Gastrocnemius medialis (tissue), 4 donors: ENCODE results near the gene PVALB. TPM values are rescaled to one million over a fixed set of nuclear protein-coding genes. Genes with fewer than 3 reads are reported as not detected.

Experiments used
- ATAC-seq, 2 donors: fragments of 150-250 bp; one replicate each; pipeline ENCODE4 v1.9.1; 2016
- DNase-seq, 2 donors: peaks; one replicate each; pipeline ENCODE4 v3.0.0-alpha.2; 2019
- H3K27ac ChIP-seq, 4 donors: fragments of 200-600 bp; sonication (generic); 1 replicate in 1 of 4; 2 replicates in 3 of 4; pipeline ENCODE4 v1.5.1; 2016 to 2018; ENCODE audit warnings: mild to moderate bottlenecking in 2 of 4, moderate library complexity in 1 of 4
- H3K27me3 ChIP-seq, 3 donors: fragments of 200-600 bp; sonication (generic) in 2 of 3; 1 replicate in 1 of 3; 2 replicates in 2 of 3; pipeline versions ENCODE4 v1.5.1 to v1.6.0; 2016 to 2019; ENCODE audit warnings: mild to moderate bottlenecking in 1 of 3, moderate library complexity in 1 of 3
- H3K36me3 ChIP-seq, 2 donors: fragments of 200-600 bp; sonication (generic) in 1 of 2; one replicate each; pipeline ENCODE4 v1.5.1; 2017 to 2018
- H3K4me1 ChIP-seq, 2 donors: fragments of 200-600 bp; sonication (generic) in 1 of 2; one replicate each; pipeline ENCODE4 v1.5.1; 2016 to 2017; ENCODE audit warnings: mild to moderate bottlenecking in 2 of 2
- H3K4me3 ChIP-seq, 4 donors: fragments of 200-600 bp; sonication (generic) in 3 of 4; 1 replicate in 1 of 4; 2 replicates in 3 of 4; pipeline ENCODE4 v1.5.1; 2016 to 2019; ENCODE audit warnings: mild to moderate bottlenecking in 2 of 4
- H3K9me3 ChIP-seq, 3 donors: fragments of 200-600 bp; sonication (generic) in 2 of 3; 1 replicate in 1 of 3; 2 replicates in 2 of 3; pipeline ENCODE4 v1.5.1; 2016 to 2019
- CTCF ChIP-seq, 5 experiments: fragments of 450-650 bp in 3 of 5; fragments of 200-600 bp in 2 of 5; sonication (generic) in 2 of 5; IDR thresholded peaks in 4 of 5; conservative IDR thresholded peaks in 1 of 5; 1 replicate in 4 of 5; 2 replicates in 1 of 5; pipeline ENCODE4 v1.5.1; 2016 to 2019; ENCODE audit warnings: antibody characterized with exemption in 5 of 5, mild to moderate bottlenecking in 3 of 5, moderate library complexity in 3 of 5
- POLR2A ChIP-seq, 2 donors: fragments of 450-650 bp; IDR thresholded peaks; one replicate each; pipeline ENCODE4 v1.6.1; 2017; ENCODE audit warnings: antibody characterized with exemption in 2 of 2, mild to moderate bottlenecking in 2 of 2, moderate library complexity in 2 of 2
- in situ Hi-C, 4 donors: fragments of 200-750 bp; cut with MboI; loops; one replicate each; pipeline versions ENCODE4 v1.15.0 to v1.8.0; 2017; ENCODE audit warnings: low sequenced_read_pairs in 4 of 4
- intact Hi-C: fragments of 100-400 bp; cut with DNase I; formaldehyde crosslinking; loops from one replicate; pipeline ENCODE4 v1.15.1; 2023; ENCODE audit warnings: low total_unique reads
- total RNA-seq, 4 donors: library from RNA; depleted of rRNA; stranded (reverse); fragments of >200 nt; gene quantifications; one replicate each; pipeline versions ENCODE4 v1.1.0 to v1.2.3, GENCODE V29; 2016

The PVALB gene
- total RNA-seq, 4 donors from 2014 or later = 1.2 to 4.1 TPM; not detected in 2

- Histone ChIP-seq H3K4me3 (no peak overlapping the region), H3K27ac (no peak overlapping the region), H3K9me3 (no peaks in the 10 kb centered on the region), H3K36me3 (no peaks in the 10 kb centered on the region), H3K27me3 (no peaks in the 10 kb centered on the region), H3K4me1 (peaks cover 8 to 24% of the 10 kb centered on the region in 2 donors)
- ATAC-seq (no peak), DNase-seq (no peak)
- intact Hi-C loops (no loop called here), in situ Hi-C loops (no loop called here)
- no peak for TF ChIP-seq CTCF (IDR thresholded peaks at IDR 0.05 in 4 of 5, conservative IDR thresholded peaks at IDR 0.05 in 1 of 5)
- TF ChIP-seq POLR2A (IDR thresholded peaks at IDR 0.05) = no peak
These were observed 43.2 kb upstream of the PVALB start for GRCh38 chr22:36860017-36860416.

GRCh38 chr22:36858966-36859365, 42.1 kb upstream of the PVALB start:
- TF ChIP-seq CTCF (IDR thresholded peaks at IDR 0.05 in 4 of 5, conservative IDR thresholded peaks at IDR 0.05 in 1 of 5) (no peak), POLR2A (IDR thresholded peaks at IDR 0.05) (no peak)
- peaks cover 8 to 24% of the 10 kb centered on the region in 2 donors for H3K4me1 ChIP-seq
- no peak overlapping the region for H3K27ac ChIP-seq
- no peaks in the 10 kb centered on the region for H3K9me3 ChIP-seq
- DNase-seq (no peak), ATAC-seq (no peak)
- in situ Hi-C loops (loop anchor here in 2 of 4 donors (10.0 kb wide), 2 partner anchors 74 to 116 kb away; no protein-coding TSS in a partner anchor), intact Hi-C loops (no loop called here)
- H3K36me3 ChIP-seq = no peaks in the 10 kb centered on the region
- no peak overlapping the region for H3K4me3 ChIP-seq
- no peaks in the 10 kb centered on the region for H3K27me3 ChIP-seq

GRCh38 chr22:36858156-36858555, 41.3 kb upstream of the PVALB start:
- DNase-seq (no peak), ATAC-seq (no peak)
- TF ChIP-seq POLR2A (IDR thresholded peaks at IDR 0.05) = no peak
- TF ChIP-seq CTCF (IDR thresholded peaks at IDR 0.05 in 4 of 5, conservative IDR thresholded peaks at IDR 0.05 in 1 of 5) = no peak
- in situ Hi-C loops (loop anchor here in 2 of 4 donors (10.0 kb wide), 2 partner anchors 73 to 117 kb away; no protein-coding TSS in a partner anchor), intact Hi-C loops (no loop called here)
- no peak overlapping the region for H3K4me3 ChIP-seq
- no peaks in the 10 kb centered on the region for H3K9me3 ChIP-seq
- H3K27ac ChIP-seq = no peak overlapping the region
- peaks cover 8 to 24% of the 10 kb centered on the region in 2 donors for H3K4me1 ChIP-seq
- no peaks in the 10 kb centered on the region for H3K36me3 ChIP-seq
- no peaks in the 10 kb centered on the region for H3K27me3 ChIP-seq

GRCh38 chr22:36856792-36857135, 39.9 kb upstream of the PVALB start:
- H3K4me3 ChIP-seq = no peak overlapping the region
- in situ Hi-C loops (loop anchor here in 2 of 4 donors (10.0 kb wide), 2 partner anchors 72 to 118 kb away; no protein-coding TSS in a partner anchor), intact Hi-C loops (loop anchor here (1.0 to 2.0 kb wide), 3 partner anchors 74 to 122 kb away; partner anchors contain the start of gene IFT27)

More at GRCh38 chr22:36856792-36857135, 39.9 kb upstream of the PVALB start:
- Histone ChIP-seq H3K36me3 (no peaks in the 10 kb centered on the region), H3K27ac (no peak overlapping the region), H3K4me1 (peaks cover 8 to 24% of the 10 kb centered on the region in 2 donors), H3K9me3 (no peaks in the 10 kb centered on the region), H3K27me3 (no peaks in the 10 kb centered on the region)
- TF ChIP-seq POLR2A (IDR thresholded peaks at IDR 0.05) (no peak), CTCF (IDR thresholded peaks at IDR 0.05 in 4 of 5, conservative IDR thresholded peaks at IDR 0.05 in 1 of 5) (no peak)
- no peak for ATAC-seq
- no peak for DNase-seq
